ENCODE data around the gene TSHZ2.

Gene TSHZ2

DNA sequence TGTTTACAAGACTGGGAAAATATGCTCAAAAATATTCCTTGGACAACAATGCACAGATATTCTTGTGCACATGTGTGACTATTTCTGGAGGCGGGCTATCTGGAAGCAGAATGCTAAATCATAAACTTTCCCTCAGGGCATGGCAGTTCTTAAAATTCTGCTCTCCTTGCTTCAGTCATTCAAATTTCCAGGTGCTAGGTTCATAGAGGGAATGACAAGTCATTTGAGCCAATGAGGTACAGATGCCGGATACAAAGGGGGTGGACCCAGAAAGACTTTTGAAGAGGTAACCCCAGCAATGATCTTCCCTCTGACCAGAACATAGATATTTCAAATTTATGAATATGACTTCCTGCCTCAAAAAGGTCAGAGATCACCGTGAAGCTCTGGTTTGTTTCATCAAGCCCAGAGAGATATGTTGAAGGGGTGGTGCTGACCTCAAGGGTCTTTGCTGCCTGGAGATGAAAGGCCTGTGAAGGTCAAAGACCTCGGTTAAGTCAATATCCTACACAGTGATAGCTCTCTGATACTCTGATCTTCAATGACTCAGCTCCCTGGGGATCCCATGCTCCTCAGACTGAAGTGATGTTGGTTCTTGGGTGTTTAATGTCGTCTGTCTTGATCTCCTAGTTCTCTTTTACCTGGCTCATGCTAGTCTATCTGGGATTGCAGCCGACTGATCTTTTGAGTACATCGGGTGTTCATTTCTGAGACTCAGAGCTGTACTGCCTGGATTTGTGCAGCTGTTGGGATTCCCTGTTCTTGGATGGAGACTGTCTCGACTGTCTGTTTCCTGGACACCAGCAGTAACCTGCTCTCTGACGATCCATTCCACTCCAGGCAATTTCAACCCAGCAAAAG, 47.5 kb upstream of the TSHZ2 start:
- no peaks in the 10 kb centered on the region for H3K27me3 ChIP-seq (ENCODE audit: insufficient read depth, low read depth)
- TF ChIP-seq, protein P1, sequence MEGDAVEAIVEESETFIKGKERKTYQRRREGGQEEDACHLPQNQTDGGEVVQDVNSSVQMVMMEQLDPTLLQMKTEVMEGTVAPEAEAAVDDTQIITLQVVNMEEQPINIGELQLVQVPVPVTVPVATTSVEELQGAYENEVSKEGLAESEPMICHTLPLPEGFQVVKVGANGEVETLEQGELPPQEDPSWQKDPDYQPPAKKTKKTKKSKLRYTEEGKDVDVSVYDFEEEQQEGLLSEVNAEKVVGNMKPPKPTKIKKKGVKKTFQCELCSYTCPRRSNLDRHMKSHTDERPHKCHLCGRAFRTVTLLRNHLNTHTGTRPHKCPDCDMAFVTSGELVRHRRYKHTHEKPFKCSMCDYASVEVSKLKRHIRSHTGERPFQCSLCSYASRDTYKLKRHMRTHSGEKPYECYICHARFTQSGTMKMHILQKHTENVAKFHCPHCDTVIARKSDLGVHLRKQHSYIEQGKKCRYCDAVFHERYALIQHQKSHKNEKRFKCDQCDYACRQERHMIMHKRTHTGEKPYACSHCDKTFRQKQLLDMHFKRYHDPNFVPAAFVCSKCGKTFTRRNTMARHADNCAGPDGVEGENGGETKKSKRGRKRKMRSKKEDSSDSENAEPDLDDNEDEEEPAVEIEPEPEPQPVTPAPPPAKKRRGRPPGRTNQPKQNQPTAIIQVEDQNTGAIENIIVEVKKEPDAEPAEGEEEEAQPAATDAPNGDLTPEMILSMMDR (conservative IDR thresholded peaks at IDR 0.05; ENCODE audit: low read depth, low read length): no peak
- H3K79me2 ChIP-seq (ENCODE audit: insufficient read depth, low read depth): no peaks in the 10 kb centered on the region
- H3K27ac ChIP-seq: no peak overlapping the region
- no peaks in the 10 kb centered on the region for H4K20me1 ChIP-seq (ENCODE audit: insufficient read depth)
- no peaks in the 10 kb centered on the region for H3K36me3 ChIP-seq (ENCODE audit: insufficient read depth)
- H3K4me3 ChIP-seq (IDR thresholded peaks at IDR 0.05; ENCODE audit: insufficient read depth, low read depth, low read length): no peak overlapping the region
- H3K4me2 ChIP-seq: no peak overlapping the region
- no peak overlapping the region for H2AFZ ChIP-seq (ENCODE audit: low read depth)
- no peaks in the 10 kb centered on the region for H3K4me1 ChIP-seq (ENCODE audit: low read depth, poor library complexity, severe bottlenecking)
- no peak overlapping the region for H3K9ac ChIP-seq

DNA sequence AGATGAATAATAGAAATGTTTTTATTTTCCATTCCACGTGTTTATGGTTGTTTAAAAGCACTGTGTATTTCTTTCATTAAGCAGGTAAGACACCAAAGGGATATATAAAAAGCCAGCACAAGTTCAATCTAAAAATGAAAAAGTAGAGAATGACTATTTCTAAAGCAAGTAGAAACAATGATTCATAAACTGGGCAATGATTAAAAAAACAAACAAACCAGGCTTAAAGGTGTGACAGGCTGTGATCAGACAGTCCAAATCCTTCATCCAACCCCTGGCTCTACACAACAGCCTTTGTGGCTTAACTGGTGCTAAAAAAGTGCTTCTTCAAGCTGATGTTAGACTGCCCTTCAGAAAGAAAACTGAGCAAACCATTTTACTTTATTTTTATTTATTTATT, 45.7 kb upstream of the TSHZ2 start:
- Histone ChIP-seq H4K20me1 (ENCODE audit: insufficient read depth) (no peaks in the 10 kb centered on the region), H3K36me3 (ENCODE audit: insufficient read depth) (no peaks in the 10 kb centered on the region), H3K79me2 (ENCODE audit: insufficient read depth, low read depth) (no peaks in the 10 kb centered on the region), H3K4me3 (IDR thresholded peaks at IDR 0.05; ENCODE audit: insufficient read depth, low read depth, low read length) (no peak overlapping the region), H3K27ac (no peak overlapping the region), H3K9ac (no peak overlapping the region), H2AFZ (ENCODE audit: low read depth) (no peak overlapping the region), H3K4me1 (ENCODE audit: low read depth, poor library complexity, severe bottlenecking) (no peaks in the 10 kb centered on the region), H3K27me3 (ENCODE audit: insufficient read depth, low read depth) (no peaks in the 10 kb centered on the region), H3K4me2 (no peak overlapping the region)
- TF ChIP-seq, protein P1 (conservative IDR thresholded peaks at IDR 0.05; ENCODE audit: low read depth, low read length): no peak

DNA sequence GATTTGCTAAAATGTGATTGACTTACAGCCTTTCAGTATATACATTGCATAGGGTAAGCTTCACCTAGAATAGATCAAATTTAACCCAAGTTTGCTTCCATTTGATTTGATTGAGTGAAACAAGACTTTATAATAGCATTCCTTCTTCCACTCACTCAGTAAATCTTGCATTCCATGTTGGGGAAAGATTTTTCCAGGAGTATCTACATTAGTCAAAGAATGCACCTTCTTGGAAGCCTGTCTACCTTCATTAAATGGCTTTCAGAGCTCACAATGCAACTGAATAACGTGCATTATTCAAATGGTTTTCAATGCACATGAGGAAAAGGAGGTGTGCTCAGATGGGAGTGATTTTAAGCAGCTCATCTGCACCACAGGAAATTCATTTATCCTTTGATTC, 38.3 kb upstream of the TSHZ2 start:
- Histone ChIP-seq H3K27ac (no peak overlapping the region), H3K27me3 (ENCODE audit: insufficient read depth, low read depth) (no peaks in the 10 kb centered on the region), H3K36me3 (ENCODE audit: insufficient read depth) (no peaks in the 10 kb centered on the region), H3K4me3 (IDR thresholded peaks at IDR 0.05; ENCODE audit: insufficient read depth, low read depth, low read length) (no peak overlapping the region), H3K79me2 (ENCODE audit: insufficient read depth, low read depth) (no peaks in the 10 kb centered on the region), H3K4me2 (no peak overlapping the region), H3K9ac (no peak overlapping the region), H4K20me1 (ENCODE audit: insufficient read depth) (no peaks in the 10 kb centered on the region), H2AFZ (ENCODE audit: low read depth) (no peak overlapping the region), H3K4me1 (ENCODE audit: low read depth, poor library complexity, severe bottlenecking) (no peaks in the 10 kb centered on the region)
- TF ChIP-seq, protein P1 (conservative IDR thresholded peaks at IDR 0.05; ENCODE audit: low read depth, low read length): no peak

DNA sequence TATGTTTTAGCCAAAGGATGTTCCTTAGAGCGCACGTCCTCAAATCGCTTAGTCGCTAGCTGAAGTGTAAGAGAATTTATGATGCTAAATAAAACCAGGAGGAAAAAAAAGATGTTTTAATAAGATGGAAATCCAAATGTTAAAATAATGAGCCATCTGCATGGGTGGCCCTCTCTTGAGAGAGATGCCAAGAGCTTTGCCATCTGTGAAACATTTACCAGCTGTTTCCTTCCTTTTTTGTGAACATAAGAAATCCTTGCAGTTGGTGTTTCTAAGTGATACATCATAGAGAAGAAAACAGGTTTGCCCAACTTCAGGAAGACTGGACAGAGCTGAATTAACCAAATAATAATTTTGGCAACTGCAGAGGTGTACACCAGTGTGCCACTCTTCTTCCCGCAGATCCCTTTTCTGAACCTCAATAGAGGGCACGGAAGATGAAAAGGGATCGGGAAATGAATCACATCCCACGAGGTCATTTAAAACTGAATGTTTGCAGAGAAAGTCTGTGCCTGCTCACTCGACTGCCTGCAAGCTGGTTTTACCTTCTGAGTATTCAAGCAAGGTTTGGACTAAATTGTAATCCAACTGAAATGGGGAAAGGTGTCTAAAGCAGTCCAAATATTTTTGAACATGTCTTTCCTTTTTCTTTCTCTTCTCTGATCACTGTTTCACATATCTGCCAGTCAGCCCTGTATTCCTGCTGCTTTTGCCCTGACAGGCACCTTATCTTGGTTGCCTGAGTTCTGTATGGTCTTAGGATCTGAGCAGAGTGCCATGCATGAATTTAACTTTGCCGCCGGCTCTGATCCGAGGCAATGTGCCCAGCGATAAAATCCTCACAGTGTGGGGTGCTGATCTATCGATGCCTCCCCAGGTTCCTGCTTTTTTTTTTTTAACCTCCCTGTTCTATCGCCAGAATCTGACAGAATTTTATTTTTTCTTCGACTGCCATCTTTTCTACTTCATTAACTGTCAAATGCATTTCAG, 35.5 kb upstream of the TSHZ2 start:
- H4K20me1 ChIP-seq (ENCODE audit: insufficient read depth): no peaks in the 10 kb centered on the region
- no peak overlapping the region for H3K4me2 ChIP-seq
- H3K27ac ChIP-seq: no peak overlapping the region
- H3K9ac ChIP-seq: no peak overlapping the region
- no peak overlapping the region for H2AFZ ChIP-seq (ENCODE audit: low read depth)
- H3K36me3 ChIP-seq (ENCODE audit: insufficient read depth): no peaks in the 10 kb centered on the region
- H3K4me3 ChIP-seq (IDR thresholded peaks at IDR 0.05; ENCODE audit: insufficient read depth, low read depth, low read length): no peak overlapping the region
- H3K79me2 ChIP-seq (ENCODE audit: insufficient read depth, low read depth): no peaks in the 10 kb centered on the region
- no peaks in the 10 kb centered on the region for H3K4me1 ChIP-seq (ENCODE audit: low read depth, poor library complexity, severe bottlenecking)
- TF ChIP-seq, protein P1 (conservative IDR thresholded peaks at IDR 0.05; ENCODE audit: low read depth, low read length): no peak
- H3K27me3 ChIP-seq (ENCODE audit: insufficient read depth, low read depth): no peaks in the 10 kb centered on the region
